Colonic mucosa (tissue), 4 donors: ENCODE measurements around the gene DLGAP4. TPM values are rescaled to one million over a fixed set of nuclear protein-coding genes. Genes with fewer than 3 reads are reported as not detected.
A peak's percentile ranks its signal among the peaks of the same experiment; 100 is the strongest.

Experiments
- DNase-seq: peaks from one replicate; pipeline ENCODE4 v3.0.0-alpha.2; 2020
- H3K27ac ChIP-seq: fragments of 200-600 bp; one replicate; pipeline ENCODE4 v1.8.0; 2021
- H3K27me3 ChIP-seq: fragments of 200-600 bp; one replicate; pipeline ENCODE4 v1.8.0; 2021
- H3K36me3 ChIP-seq: fragments of 200-600 bp; one replicate; pipeline ENCODE4 v1.8.0; 2021
- H3K4me1 ChIP-seq: fragments of 200-600 bp; one replicate; pipeline ENCODE4 v1.8.0; 2021; ENCODE audit warnings: mild to moderate bottlenecking
- H3K4me3 ChIP-seq: fragments of 200-600 bp; one replicate; pipeline ENCODE4 v1.8.0; 2021
- H3K9ac ChIP-seq, 2 donors: one replicate each; pipeline ENCODE4 v1.7.0; 2013; ENCODE audit warnings: control low read depth in 2 of 2, low read depth in 2 of 2, low read length in 2 of 2
- H3K9me3 ChIP-seq: fragments of 200-600 bp; one replicate; pipeline ENCODE4 v1.8.0; 2021
- intact Hi-C: fragments of 100-400 bp; cut with DNase I; formaldehyde crosslinking; loops from one replicate; pipeline ENCODE4 v1.14.1; 2022
- total RNA-seq, 2 donors: library from RNA; stranded (reverse); fragmentation: NEBNext Ultra II Directional in 1 of 2; extraction: Animal tissue kit (Norgen Biotek cat#: 25700) in 1 of 2; gene quantifications; one replicate each; pipeline ENCODE4 v1.2.1, GENCODE V29; 2021
- TF ChIP-seq, protein P1 (sequence below): fragments of 200-600 bp; IDR thresholded peaks from one replicate; pipeline ENCODE4 v1.8.0; 2022; ENCODE audit warnings: antibody characterized with exemption, mild to moderate bottlenecking
- donor health status: healthy.
- donor health status: DM: no; HTN: no; CAD: no.
- donor health status: DM: no; HTN: no; CAD: no.

DLGAP4 gene, protein sequence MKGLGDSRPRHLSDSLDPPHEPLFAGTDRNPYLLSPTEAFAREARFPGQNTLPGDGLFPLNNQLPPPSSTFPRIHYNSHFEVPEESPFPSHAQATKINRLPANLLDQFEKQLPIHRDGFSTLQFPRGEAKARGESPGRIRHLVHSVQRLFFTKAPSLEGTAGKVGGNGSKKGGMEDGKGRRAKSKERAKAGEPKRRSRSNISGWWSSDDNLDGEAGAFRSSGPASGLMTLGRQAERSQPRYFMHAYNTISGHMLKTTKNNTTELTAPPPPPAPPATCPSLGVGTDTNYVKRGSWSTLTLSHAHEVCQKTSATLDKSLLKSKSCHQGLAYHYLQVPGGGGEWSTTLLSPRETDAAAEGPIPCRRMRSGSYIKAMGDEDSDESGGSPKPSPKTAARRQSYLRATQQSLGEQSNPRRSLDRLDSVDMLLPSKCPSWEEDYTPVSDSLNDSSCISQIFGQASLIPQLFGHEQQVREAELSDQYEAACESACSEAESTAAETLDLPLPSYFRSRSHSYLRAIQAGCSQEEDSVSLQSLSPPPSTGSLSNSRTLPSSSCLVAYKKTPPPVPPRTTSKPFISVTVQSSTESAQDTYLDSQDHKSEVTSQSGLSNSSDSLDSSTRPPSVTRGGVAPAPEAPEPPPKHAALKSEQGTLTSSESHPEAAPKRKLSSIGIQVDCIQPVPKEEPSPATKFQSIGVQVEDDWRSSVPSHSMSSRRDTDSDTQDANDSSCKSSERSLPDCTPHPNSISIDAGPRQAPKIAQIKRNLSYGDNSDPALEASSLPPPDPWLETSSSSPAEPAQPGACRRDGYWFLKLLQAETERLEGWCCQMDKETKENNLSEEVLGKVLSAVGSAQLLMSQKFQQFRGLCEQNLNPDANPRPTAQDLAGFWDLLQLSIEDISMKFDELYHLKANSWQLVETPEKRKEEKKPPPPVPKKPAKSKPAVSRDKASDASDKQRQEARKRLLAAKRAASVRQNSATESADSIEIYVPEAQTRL
- total RNA-seq = 10 to 100 TPM; 43.1 to 48.6 TPM

DNA sequence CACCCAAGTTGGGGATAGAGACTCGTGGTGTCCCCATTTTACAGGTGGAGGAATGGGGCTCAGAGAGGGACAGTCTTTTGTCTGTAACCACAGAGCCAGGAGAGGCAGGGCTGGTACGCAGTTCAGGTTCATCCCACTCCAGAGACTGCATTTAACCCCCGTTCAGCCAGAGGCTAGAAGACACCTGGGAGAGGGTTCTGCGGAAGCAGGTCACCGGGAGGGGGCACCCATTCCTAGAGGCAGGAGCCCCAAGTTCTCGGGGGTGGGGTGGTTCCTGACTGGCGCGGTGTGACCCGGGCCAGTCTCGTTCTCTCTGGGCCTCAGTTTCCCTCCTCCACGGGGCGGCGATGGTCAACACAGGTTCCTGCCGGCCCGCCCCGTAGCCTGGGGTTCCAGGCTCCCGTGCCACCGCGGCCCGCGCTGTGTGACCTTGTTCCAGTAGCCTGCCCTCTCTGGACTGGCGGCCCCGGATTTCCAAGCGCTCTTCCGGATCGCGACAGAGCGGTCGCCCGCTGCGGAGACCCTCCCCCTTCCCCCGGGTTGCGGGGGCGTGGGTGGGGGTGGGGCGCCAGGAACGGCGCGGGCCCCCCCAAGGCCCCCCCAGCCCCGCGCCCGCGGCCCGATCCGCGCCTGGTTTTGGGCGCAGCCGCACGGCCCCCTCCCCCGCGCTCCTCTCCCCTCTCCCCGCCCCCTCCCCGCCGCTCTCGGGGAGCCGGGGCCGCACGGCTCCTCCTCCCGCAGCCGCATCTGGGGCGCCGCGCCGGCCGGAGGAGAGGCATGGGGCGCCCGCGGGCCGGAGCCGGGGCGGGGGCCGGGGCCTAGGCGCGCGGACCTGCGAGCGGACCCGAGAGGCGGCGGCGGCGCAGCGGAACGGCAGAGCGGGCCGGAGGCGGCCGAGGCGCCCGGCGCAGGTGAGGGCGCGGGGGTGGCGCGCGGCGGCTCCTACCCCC lies at the start of gene DLGAP4:
Gene DLGAP4, plus strand, starts transcription at position 738 of the 950 bp plus-strand sequence. CDS start 125,379 bp downstream, outside the sequence.
- no peaks in the 10 kb centered on the region for H3K36me3 ChIP-seq
- H3K4me3 ChIP-seq = no peak within 1 kb of the TSS
- H3K27ac ChIP-seq = no peak within 1 kb of the TSS
- H3K4me1 ChIP-seq = no peaks in the 10 kb centered on the region
- no peak for DNase-seq
- intact Hi-C loops = no loop called here
- peaks cover 42% of the 10 kb centered on the region for H3K27me3 ChIP-seq
- TF ChIP-seq, protein P1, sequence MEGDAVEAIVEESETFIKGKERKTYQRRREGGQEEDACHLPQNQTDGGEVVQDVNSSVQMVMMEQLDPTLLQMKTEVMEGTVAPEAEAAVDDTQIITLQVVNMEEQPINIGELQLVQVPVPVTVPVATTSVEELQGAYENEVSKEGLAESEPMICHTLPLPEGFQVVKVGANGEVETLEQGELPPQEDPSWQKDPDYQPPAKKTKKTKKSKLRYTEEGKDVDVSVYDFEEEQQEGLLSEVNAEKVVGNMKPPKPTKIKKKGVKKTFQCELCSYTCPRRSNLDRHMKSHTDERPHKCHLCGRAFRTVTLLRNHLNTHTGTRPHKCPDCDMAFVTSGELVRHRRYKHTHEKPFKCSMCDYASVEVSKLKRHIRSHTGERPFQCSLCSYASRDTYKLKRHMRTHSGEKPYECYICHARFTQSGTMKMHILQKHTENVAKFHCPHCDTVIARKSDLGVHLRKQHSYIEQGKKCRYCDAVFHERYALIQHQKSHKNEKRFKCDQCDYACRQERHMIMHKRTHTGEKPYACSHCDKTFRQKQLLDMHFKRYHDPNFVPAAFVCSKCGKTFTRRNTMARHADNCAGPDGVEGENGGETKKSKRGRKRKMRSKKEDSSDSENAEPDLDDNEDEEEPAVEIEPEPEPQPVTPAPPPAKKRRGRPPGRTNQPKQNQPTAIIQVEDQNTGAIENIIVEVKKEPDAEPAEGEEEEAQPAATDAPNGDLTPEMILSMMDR = no peak
- H3K9ac ChIP-seq = peak within 1 kb of the TSS in 1 of 2 donors; percentile 24
- no peaks in the 10 kb centered on the region for H3K9me3 ChIP-seq

DNA sequence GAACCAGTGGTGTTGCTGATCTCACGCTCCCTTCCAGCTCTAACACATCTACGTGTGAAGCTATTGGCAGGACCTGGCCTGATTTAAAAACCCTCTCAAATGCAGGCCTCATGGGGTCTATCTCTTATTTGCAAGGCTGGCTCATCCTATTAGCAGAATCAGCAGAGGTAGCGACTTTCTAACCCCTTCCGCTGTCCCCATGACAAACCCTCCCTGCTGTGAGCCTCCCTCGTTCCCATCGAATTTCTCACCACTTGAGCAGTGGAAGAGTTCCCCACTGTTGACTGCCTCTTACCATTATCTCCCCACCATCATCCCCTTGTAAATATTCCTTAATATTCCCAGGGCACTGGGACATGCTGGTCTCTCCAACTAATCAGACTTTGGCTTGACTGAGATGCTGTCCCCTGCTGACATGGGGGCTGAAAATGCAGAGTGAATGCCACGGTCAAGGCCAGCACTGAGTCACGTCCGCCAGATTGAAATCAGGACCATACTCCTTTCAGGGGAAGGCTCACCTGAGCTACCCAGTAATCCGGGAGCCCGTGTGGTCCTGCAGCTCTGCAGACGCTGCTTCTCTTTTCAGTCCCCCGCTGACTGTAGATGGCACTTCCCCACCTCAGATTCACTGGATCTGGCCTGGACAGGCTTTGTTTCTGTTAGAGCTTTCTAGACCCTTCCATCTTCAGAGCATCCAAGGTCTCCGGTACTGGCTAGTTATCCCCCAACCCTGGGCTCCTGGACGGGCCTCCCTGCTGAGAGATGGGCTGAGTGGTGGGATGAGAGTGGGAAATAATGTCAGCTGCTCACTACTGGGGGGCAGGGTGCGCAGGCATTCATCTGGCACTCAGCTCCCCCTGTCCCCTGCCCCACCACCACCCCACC lies 46.7 kb upstream of the DLGAP4 start:
- TF ChIP-seq, protein P1 = no peak
- Histone ChIP-seq H3K27ac (no peak overlapping the region), H3K27me3 (no peaks in the 10 kb centered on the region), H3K4me1 (no peaks in the 10 kb centered on the region), H3K4me3 (no peak overlapping the region), H3K36me3 (no peaks in the 10 kb centered on the region), H3K9me3 (no peaks in the 10 kb centered on the region), H3K9ac (no peak overlapping the region)
- no peak for DNase-seq
- intact Hi-C loops = no loop called here

DNA sequence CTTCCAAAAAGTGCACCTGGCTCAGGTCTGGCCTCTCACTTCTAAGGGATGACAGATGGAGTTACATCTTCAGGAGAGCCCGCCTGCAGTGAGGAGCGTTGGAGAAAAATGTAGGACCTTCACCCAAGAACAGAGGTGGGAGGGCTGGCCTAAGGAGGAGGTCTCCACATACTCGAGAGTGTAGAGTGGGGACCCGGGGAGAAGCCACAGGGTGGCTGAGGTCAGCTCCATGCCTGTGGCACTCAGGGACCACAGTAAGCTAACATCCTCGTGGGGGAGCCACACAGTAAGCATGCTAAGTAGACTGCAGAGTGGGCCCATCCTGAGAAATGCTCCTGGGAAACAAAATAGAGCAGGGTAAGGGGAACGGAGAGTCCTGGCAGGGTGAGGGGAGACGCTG lies 45.8 kb upstream of the DLGAP4 start:
- Histone ChIP-seq H3K36me3 (no peaks in the 10 kb centered on the region), H3K4me1 (no peaks in the 10 kb centered on the region), H3K4me3 (no peak overlapping the region), H3K27me3 (no peaks in the 10 kb centered on the region), H3K9me3 (no peaks in the 10 kb centered on the region), H3K27ac (no peak overlapping the region), H3K9ac (no peak overlapping the region)
- no peak for DNase-seq
- TF ChIP-seq, protein P1 = no peak
- intact Hi-C loops = no loop called here

DNA sequence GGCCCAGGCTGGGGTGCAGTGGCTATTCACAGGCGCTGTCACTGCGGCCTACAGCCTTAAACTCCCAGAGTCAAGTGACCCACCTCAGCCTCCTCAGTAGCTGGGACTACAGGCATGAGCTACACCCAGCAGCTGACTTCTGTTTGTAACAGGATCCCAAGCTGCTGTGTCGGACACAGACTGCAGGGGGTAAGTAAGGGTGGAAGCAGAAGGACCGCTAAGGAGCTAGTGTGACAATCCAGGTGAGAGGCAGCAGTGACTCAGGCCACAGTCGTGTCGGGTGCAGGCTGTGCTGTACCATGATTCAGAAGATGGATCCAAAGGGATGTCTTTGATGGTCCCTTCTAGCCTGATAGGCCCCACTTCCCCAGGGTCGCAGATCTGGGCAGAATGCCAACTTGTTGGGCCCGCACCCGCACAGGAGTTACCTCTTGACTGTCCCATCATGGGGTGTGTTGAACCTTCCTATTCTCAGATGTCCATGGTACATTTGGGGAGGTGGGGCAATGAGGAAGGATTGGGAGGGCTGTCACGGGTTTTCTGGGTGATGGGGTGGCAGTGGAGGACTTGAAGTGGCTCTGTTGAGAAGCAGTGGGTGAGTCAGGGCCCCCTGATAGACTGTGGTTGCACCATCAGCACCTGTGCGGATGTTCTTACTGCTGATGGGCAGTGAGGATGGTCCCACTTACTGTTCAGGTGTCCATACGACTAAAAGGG lies 44.6 kb upstream of the DLGAP4 start:
- TF ChIP-seq, protein P1 = no peak
- H3K4me3 ChIP-seq = no peak overlapping the region
- H3K36me3 ChIP-seq = no peaks in the 10 kb centered on the region
- H3K4me1 ChIP-seq = no peaks in the 10 kb centered on the region
- H3K9me3 ChIP-seq = no peaks in the 10 kb centered on the region
- no peak overlapping the region for H3K27ac ChIP-seq
- no peak for DNase-seq
- H3K9ac ChIP-seq = no peak overlapping the region
- no peaks in the 10 kb centered on the region for H3K27me3 ChIP-seq
- intact Hi-C loops = no loop called here
